Stimulated activated CD4-positive, alpha-beta T cell treated with anti-CD3 and anti-CD28 coated beads, Interleukin-1b, Interleukin-23, amount 100 ng/mL, for 24 hours (primary cell): ENCODE measurements around the gene ALOX15.
"Not testable (repeated sequence)": the region's sequence is repeated elsewhere in the genome, so short reads cannot be mapped to it uniquely, and the experiment has no call there.

Experiments used
- DNase-seq, 4 experiments: peaks; one replicate each; pipeline ENCODE4 v3.0.0-alpha.2; 2020; ENCODE audit warnings: low read depth in 4 of 4, low spot score in 1 of 4

The ALOX15 gene

GRCh38 chr17:4594406-4594805, 47.1 kb downstream of the ALOX15 start:
- no peak for DNase-seq

- no peak for DNase-seq
Measured at GRCh38 chr17:4593021-4593421, 48.5 kb downstream of the ALOX15 start.

- no peak for DNase-seq
Measured at GRCh38 chr17:4592240-4593005, 49.1 kb downstream of the ALOX15 start.

- DNase-seq: no peak
Measured at GRCh38 chr17:4591529-4591928, 49.9 kb downstream of the ALOX15 start.

- DNase-seq: no peak
Measured at GRCh38 chr17:4590981-4591453, 50.5 kb downstream of the ALOX15 start.

- DNase-seq: not testable (repeated sequence)
Measured at GRCh38 chr17:4590042-4590441, 51.4 kb downstream of the ALOX15 start.

GRCh38 chr17:4588898-4589625, 52.4 kb downstream of the ALOX15 start:
- no peak for DNase-seq

GRCh38 chr17:4588391-4588790, 53.1 kb downstream of the ALOX15 start:
- no peak for DNase-seq

- DNase-seq: no peak
Measured at GRCh38 chr17:4587803-4588202, 53.7 kb downstream of the ALOX15 start.

GRCh38 chr17:4587195-4587594, 54.3 kb downstream of the ALOX15 start:
- DNase-seq: no peak

- no peak for DNase-seq
Measured at GRCh38 chr17:4586043-4586442, 55.4 kb downstream of the ALOX15 start.

GRCh38 chr17:4585638-4585994, 55.9 kb downstream of the ALOX15 start:
- DNase-seq: no peak

GRCh38 chr17:4584917-4585637, 56.4 kb downstream of the ALOX15 start:
- no peak for DNase-seq

- peak in 1 of 4 experiments; percentile 20 for DNase-seq
Measured at GRCh38 chr17:4584101-4584916, 57.2 kb downstream of the ALOX15 start, which contains the start of gene SMTNL2. Gene SMTNL2 (plus strand): TSS chr17:4584529. CDS start chr17:4584606, 77 bp downstream.

- no peak for DNase-seq
Measured at GRCh38 chr17:4583782-4584100, 57.7 kb downstream of the ALOX15 start.

- no peak for DNase-seq
Measured at GRCh38 chr17:4583206-4583605, 58.3 kb downstream of the ALOX15 start.

GRCh38 chr17:4582691-4583090, 58.8 kb downstream of the ALOX15 start:
- no peak for DNase-seq

GRCh38 chr17:4582101-4582501, 59.4 kb downstream of the ALOX15 start:
- DNase-seq: no peak
